GM18909 (cell line): ENCODE measurements around the gene C2orf76.
"Not testable (repeated sequence)": the region's sequence is repeated elsewhere in the genome, so short reads cannot be mapped to it uniquely, and the experiment has no call there.

Experiments
- ATAC-seq: cut with Tn5 transposase; IDR thresholded peaks from one replicate; pipeline ENCODE4 v1.9.1; 2021; ENCODE audit warnings: mild to moderate bottlenecking; ENCODE audit not compliant: unreplicated experiment, poor library complexity

Gene C2orf76

GRCh38 chr2:119304847-119305246 lies 61.8 kb downstream of the C2orf76 start:
- ATAC-seq, result no peak

DNA sequence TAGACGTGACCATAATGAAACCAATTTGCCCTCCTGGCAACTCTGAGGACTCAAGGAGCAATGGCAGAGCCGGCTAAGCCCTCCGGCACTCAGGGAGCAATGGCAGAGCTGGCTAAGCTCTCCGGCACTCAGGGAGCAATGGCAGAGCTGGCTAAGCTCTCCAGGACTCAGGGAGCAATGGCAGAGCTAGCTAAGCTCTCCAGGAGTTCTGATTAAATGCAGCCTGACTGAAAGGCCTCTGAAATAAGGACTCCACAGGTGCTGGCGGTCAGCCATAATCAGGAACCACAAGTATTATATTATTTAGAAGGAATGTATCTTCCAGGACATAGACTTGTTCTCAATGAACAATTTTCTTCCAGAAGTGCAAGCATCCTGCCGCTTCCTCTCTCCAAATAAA lies 65.2 kb downstream of the C2orf76 start:
- ATAC-seq, result no peak

DNA sequence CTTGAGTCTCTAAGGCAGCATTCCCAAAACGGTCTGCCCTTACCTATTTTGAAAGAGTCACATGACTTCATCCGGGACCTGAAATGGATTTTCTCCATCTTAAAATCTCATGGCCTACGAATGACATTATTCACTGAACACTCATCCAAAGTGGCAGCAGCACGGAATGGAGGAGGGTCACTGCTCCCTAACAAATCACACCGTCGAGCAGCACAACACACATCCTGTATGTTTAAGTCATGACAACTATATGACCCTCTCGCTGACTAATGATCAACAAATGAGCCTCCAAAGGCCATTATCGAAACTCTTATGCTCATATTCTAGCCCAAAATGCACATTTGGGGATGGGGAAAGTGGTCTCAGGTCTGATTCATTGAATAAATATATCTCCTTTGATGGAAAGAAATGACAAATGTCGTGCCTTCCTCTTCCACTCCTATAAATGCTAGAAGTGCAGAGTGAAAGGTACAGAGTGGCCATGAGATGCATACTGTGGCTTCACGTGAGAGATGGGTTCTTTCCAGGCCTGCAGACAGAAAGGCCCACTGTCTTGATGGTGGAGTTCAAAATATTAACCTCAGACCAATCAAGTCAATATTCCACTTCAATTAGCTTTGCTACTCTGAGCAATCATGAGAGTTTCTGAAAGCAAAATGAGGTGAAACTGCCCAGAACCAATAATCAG lies 70.8 kb downstream of the C2orf76 start:
- no peak for ATAC-seq

DNA sequence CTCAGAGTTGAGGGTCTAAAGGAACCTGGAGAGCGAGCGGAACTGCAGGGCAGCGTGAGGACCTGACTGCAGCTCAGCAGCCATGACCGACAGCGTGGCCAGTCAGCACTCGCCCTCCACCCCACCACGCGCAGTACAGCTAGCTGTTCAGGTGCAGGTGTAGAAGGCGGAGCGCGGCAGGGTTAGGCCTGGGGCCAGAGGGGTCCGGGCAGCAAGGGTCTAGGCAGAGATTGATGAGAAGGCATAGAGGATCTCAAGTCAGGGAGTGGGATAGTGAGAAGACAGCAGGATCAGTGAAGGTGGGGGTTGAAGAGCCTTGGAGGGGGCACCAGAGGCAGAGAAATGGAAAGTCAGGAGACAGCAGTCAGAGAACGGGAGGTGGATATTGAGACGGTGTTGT lies 72.0 kb downstream of the C2orf76 start:
- ATAC-seq, result no peak

DNA sequence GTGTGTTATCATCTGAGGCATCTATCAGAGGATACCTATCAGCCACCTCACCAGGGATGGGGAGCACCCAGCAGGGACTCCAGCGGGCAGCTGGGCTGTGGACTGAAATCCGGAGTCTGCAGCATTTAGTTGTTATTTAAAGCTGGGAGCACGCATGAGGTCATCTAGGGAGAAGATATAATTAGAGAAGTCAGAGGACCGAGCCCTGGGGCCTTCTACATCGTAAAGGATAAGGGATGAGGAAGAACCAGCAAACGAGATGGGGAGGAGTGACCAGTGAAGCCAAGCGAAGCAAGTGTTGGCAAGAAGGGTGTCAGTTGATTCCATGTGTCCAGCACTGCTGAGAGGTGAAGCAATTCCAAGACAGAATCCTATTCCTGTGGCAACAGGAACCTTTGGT lies 72.7 kb downstream of the C2orf76 start:
- no peak for ATAC-seq

DNA sequence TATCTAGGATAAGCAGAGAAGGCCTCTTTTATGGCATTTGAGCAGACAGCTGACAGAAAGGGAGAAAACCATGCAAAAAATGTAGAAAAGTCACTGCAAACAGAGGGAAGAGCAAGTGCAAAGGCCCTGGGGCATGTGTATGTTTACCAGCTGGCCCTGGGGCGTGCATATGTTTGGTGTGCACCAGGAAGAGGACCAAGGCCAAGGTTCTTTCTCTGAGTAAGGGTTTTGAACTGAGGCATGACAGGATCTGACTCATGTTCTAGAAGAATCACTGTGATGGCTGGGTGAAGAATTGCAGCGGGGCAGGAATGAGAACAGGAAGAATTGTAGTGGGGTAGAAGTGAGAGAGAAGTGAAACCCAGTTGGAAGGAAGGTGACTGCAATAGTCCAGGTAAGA lies 73.4 kb downstream of the C2orf76 start:
- no peak for ATAC-seq

DNA sequence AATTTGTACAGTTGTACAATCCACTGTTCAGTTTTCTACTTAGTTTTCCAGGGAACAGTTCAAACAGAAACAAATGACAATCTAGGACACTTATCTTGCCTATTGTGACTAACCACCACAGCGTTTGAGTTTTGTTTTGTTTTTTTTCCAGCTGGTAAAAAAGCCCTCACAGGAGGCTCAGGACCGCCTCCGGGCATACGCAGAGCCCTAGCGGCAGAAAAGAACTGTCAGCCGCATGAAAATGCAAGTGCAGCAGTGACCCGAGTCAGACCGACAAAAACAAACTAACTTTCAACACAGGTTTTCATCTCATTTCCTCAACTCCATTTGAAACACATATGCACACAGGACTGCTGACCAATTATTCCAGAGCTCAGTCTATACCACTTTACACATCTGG lies 74.4 kb downstream of the C2orf76 start:
- ATAC-seq, result no peak

- no peak for ATAC-seq
Measured at GRCh38 chr2:119291588-119292167, 75.0 kb downstream of the C2orf76 start.

- ATAC-seq, result no peak
Measured at GRCh38 chr2:119290859-119291587, 75.6 kb downstream of the C2orf76 start.

- no peak for ATAC-seq
Measured at GRCh38 chr2:119289642-119290041, 77.0 kb downstream of the C2orf76 start.

DNA sequence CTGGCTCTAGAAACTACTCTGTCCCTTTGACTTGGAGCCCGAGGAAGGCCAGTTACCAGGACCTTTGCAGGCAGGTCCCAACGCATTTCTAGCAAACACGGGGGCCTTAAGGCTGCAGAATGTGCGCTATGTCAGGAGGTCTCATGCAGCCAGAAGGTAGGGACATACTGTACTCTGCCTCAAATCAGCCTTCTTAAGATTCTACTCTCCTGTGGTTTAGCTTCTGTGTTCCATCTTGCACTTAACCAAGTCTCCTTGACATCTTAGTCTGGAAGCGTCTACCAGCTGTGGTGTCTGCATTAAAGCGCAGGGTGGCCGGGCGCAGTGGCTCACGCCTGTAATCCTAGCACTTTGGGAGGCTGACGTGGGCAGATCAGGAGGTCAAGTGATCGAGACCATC lies 77.5 kb downstream of the C2orf76 start:
- no peak for ATAC-seq

DNA sequence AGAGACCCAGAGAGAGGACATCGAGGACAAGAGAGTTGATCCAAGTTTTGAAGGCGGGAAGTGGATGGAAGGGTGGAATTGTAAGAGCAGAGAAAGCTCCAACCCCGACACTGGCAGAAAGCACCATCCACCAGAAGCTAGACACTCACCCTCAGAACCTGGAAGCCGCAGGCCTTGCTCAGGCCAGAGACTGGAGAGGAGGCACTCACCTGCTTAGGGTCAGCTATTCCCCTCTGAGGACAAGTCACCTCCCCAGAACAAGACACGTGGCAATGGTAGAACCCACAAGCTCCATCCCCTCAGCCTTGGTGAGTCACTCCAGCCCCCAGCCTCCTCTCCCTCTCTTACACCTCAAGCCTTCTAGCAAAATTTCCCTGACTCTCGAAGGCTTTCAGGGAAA lies 78.1 kb downstream of the C2orf76 start:
- ATAC-seq, result no peak

DNA sequence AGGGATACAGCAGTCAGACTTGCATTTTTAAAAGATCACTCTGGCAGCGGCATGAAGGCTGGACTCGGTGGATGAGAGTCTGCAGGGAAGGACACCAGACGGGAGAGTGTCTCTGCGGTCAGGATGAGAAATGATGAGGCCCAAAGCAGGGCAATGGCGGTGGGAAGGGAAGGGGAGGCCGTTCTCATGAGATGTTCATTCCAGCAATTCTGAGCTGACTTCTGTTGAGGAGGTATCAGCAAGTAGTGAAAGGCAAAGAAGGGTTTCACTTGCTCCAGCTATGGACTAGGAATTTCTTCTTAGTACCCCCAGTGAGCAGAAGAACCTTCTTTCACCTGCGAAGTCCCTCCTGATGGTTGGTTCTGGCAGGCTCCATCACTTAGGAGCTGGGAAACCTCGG lies 80.0 kb downstream of the C2orf76 start:
- ATAC-seq, result no peak

DNA sequence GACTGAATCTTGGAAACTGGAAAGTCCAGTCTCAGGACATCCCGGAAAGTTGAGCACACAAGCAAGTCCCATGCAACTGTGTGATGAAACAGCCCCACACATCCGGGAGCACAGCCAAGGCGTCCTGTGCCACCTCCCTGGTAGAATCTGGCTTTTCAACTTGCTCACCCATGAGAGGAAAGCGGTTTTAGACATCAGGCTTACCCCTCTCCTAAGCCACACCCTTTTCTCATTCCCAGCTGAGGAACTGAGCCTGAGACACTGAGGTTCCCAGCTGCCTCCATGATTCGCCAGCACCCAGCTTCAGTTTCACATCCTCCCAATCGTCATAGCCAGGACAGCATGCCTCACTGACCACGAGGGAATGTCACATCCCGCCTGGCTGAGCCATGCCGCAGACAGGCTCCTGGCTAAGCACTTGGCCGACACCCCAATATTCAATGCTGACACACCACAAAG lies 82.7 kb downstream of the C2orf76 start:
- no peak for ATAC-seq

DNA sequence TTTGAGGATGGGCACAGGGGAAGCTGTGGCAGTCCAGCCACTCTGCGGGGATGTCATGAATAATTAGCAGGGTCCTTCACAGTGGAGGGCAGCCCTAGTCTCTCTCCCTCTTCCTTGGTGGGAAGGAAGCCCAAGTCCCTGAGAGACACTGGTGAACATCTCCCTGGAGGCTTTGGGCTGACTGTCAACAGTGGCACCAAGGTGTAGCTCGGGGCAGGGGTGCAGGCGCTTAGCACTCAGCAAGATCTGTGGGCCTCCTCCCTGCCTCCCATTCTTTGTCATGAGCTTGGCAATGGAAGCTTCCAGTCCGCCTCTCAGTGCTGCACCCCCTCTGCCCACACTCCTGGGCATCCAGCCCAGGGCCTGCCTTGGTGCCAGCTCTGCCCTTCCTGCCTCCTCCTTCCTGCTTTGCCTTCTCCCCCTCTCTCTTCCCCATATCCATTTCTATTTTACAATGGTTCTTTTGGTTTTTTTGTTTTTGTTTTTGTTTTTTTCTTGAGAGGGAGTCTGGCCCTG lies 83.6 kb downstream of the C2orf76 start:
- no peak for ATAC-seq

- no peak for ATAC-seq
Measured at GRCh38 chr2:119282146-119282995, 84.3 kb downstream of the C2orf76 start.

DNA sequence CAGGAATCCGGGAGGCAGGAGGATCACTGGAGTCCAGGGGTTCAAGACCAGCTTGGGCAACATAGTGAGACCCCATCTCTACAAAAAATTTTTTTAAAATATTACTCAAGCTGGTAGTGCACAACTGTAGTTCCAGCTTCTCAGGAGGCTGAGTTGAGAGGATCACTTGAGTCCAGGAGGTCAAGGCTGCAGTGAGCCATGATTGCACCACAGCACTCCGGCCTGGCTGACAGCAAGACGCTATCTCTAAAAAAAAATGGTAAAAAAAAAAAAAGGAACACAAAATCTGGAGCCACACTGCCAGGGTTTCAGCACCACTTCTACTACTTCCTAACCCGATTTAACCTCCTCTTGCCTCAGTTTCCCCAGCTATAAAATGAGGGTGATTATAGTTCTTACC lies 86.0 kb downstream of the C2orf76 start:
- ATAC-seq, result no peak

DNA sequence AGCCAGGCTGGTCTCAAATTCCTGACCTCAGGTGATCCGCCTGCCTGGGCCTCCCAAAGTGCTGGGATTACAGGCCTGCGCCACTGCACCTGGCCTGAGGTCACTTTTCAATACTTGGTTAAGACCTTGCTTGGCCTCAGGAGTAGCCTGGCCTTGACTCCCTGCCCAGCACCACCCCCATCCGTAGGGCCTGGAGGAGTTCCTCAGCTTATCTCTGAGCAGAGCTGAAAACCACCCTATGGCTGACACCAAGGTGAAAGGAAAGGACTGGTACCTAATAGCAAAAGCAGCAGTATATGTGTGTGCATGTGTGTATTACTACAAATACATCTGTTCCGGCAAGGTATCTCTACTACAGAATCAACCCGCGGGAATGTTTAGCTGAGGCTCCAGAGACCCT lies 87.0 kb downstream of the C2orf76 start:
- no peak for ATAC-seq

- ATAC-seq, result no peak
Measured at GRCh38 chr2:119278946-119279345, 87.7 kb downstream of the C2orf76 start.

DNA sequence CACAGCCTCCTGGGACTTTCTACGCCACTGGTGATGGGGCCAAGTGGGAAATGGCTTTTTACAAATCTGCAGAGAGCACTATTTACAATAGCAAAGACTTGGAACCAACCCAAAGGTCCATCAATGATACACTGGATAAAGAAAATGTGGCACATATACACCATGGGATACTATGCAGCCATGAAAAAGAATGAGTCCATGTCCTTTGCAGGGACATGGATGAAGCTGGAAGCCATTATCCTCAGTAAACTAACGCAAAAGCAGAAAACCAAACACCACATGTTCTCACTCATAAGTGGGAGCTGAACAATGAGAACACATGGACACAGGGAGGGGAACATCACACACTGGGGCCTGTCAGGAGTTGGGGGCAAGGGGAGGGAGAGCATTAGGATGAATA lies 88.2 kb downstream of the C2orf76 start:
- not testable (repeated sequence) for ATAC-seq

DNA sequence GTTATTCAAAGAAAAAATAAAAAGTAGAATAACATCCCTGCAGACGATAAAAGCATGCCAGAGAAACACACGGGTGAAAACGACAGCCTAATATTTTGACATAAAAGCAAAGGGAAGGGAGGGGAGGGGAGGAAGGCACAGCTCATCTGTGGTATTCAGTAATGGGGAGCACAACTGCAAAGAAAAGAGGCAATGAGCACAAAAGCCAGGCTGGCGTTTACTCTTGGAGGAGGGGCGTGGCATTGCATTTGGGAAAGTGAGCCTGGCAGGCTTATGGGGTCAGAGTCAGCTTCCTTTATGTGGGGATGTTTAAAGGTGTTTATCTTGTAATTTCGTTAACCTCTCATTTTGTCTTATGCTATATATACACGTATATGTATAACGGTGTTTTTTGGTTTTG lies 89.8 kb downstream of the C2orf76 start:
- ATAC-seq, result no peak
